A673 (cell line): ENCODE results near the gene DNAJC1. TPM values are rescaled to one million over a fixed set of nuclear protein-coding genes. Genes with fewer than 3 reads are reported as not detected.

Experiments used
- BruUV-seq: library from RNA; stranded (reverse); fragments of 400-500 nt; replicated peaks from 2 replicates; lab custom pipeline; 2021; lab: Mats Ljungman, UMichigan
- CTCF ChIA-PET: fragments of 300-600 bp; sonication (Branson Sonifier 250); formaldehyde crosslinking; loops from one replicate; lab custom pipeline; 2022; ENCODE audit warnings: antibody characterized with exemption; lab: Charles Lee
- POLR2A ChIA-PET: fragments of 300-600 bp; sonication (Branson Sonifier 250); formaldehyde crosslinking; loops from one replicate; lab custom pipeline; 2022; ENCODE audit warnings: antibody characterized with exemption; ENCODE audit not compliant: low non-redundant PET; lab: Charles Lee
- DNase-seq: peaks from one replicate; pipeline ENCODE4 v3.0.0-alpha.2; 2015; ENCODE audit warnings: low spot score
- H3K27ac ChIP-seq: fragments of 200-600 bp; sonication (generic); 2 replicates; pipeline ENCODE4 v1.5.1; 2016; ENCODE audit warnings: mixed run types, low read depth, mild to moderate bottlenecking, mixed read lengths, antibody characterized with exemption, low read length; ENCODE audit not compliant: poor library complexity, severe bottlenecking
- H3K27me3 ChIP-seq: fragments of 200-600 bp; sonication (generic); replicated peaks from 2 replicates; pipeline ENCODE4 v1.6.1; 2017; ENCODE audit warnings: mixed run types, low read depth, mild to moderate bottlenecking, mixed read lengths, antibody characterized with exemption, low read length; ENCODE audit not compliant: insufficient read depth, poor library complexity
- H3K36me3 ChIP-seq: fragments of 200-600 bp; sonication (generic); 2 replicates; pipeline ENCODE4 v1.6.1; 2016; ENCODE audit warnings: mixed run types, mild to moderate bottlenecking, mixed read lengths, antibody characterized with exemption, low read length; ENCODE audit not compliant: insufficient read depth, poor library complexity, severe bottlenecking
- H3K4me1 ChIP-seq: fragments of 200-600 bp; sonication (generic); 2 replicates; pipeline ENCODE4 v1.6.1; 2017; ENCODE audit warnings: mixed run types, mild to moderate bottlenecking, mixed read lengths, antibody characterized with exemption, low read length; ENCODE audit not compliant: insufficient read depth, poor library complexity, severe bottlenecking
- H3K4me3 ChIP-seq: fragments of 200-600 bp; sonication (generic); 2 replicates; pipeline ENCODE4 v1.5.1; 2016; ENCODE audit warnings: low read depth, mixed run types, mild to moderate bottlenecking, mixed read lengths, low read length; ENCODE audit not compliant: poor library complexity, severe bottlenecking
- H3K9me3 ChIP-seq: fragments of 200-600 bp; sonication (generic); 2 replicates; pipeline ENCODE4 v1.6.1; 2016; ENCODE audit warnings: mixed run types, low read depth, mild to moderate bottlenecking, mixed read lengths, antibody characterized with exemption, low read length; ENCODE audit not compliant: poor library complexity, severe bottlenecking
- EZH2 ChIP-seq: fragments of 200-600 bp; sonication (generic); IDR thresholded peaks from 2 replicates; pipeline ENCODE4 v1.6.1; 2017; ENCODE audit warnings: borderline replicate concordance, low read depth, mild to moderate bottlenecking, mixed read lengths, antibody characterized with exemption, low read length; ENCODE audit not compliant: poor library complexity, severe bottlenecking
- intact Hi-C: fragments of 100-400 bp; cut with micrococcal nuclease; formaldehyde crosslinking; loops from one replicate; pipeline ENCODE4 v1.10.0; 2022; ENCODE audit not compliant: unreplicated experiment
- total RNA-seq: library from RNA; stranded (reverse); gene quantifications from 2 replicates; pipeline ENCODE4 v1.2.3, GENCODE V29; 2021
- TF ChIP-seq, protein P1 (sequence below): fragments of 300-800, 200-600 bp; sonication (generic); conservative IDR thresholded peaks from 2 replicates; pipeline ENCODE4 v1.5.1; 2017; ENCODE audit warnings: low read depth, mild to moderate bottlenecking, antibody characterized with exemption, low read length, moderate library complexity, mixed read lengths

Gene DNAJC1
- total RNA-seq, 1 experiment from 2014 or later, result 21.2 TPM

DNA sequence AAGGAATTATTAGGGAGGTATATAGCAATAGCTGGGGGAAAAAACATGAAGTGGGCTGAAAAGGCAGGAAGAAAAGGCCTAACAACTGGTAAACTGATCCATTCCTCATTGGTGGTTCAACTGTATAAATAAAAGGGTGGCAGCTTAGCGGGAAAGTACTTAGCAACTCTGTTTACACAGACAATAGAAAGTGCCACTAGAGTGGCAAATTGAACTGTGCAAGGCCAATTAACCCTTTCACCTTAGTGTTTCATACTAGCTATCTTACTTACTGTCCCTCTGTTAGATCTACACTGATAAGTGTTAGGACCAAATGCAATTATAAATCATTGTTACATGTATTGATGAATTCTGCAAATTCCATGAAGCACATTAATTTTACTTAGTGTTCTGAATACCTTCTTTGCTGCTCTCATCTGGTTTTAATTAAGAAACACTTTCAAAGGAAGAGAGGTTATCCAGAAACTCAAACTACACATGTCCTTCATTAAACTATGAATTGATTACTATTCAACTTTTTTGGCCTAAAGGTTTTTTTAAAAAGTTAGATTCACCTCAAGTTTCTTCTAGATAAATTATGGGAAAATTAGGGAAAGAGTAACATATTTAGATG, 28.0 kb downstream of the DNAJC1 start:
- POLR2A ChIA-PET, result no interaction called here
- H3K4me1 ChIP-seq, result peaks cover 20% of the 10 kb centered on the region
- intact Hi-C loops, result no loop called here
- CTCF ChIA-PET, result no interaction called here
- no TSS peak for BruUV-seq
- peak; percentile 23 for DNase-seq
- no peak overlapping the region for H3K27ac ChIP-seq
- H3K36me3 ChIP-seq, result no peaks in the 10 kb centered on the region
- no peaks in the 10 kb centered on the region for H3K27me3 ChIP-seq
- no peaks in the 10 kb centered on the region for H3K9me3 ChIP-seq
- TF ChIP-seq, protein P1, sequence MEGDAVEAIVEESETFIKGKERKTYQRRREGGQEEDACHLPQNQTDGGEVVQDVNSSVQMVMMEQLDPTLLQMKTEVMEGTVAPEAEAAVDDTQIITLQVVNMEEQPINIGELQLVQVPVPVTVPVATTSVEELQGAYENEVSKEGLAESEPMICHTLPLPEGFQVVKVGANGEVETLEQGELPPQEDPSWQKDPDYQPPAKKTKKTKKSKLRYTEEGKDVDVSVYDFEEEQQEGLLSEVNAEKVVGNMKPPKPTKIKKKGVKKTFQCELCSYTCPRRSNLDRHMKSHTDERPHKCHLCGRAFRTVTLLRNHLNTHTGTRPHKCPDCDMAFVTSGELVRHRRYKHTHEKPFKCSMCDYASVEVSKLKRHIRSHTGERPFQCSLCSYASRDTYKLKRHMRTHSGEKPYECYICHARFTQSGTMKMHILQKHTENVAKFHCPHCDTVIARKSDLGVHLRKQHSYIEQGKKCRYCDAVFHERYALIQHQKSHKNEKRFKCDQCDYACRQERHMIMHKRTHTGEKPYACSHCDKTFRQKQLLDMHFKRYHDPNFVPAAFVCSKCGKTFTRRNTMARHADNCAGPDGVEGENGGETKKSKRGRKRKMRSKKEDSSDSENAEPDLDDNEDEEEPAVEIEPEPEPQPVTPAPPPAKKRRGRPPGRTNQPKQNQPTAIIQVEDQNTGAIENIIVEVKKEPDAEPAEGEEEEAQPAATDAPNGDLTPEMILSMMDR, result no peak
- TF ChIP-seq EZH2, result no peak
- H3K4me3 ChIP-seq, result no peak overlapping the region

DNA sequence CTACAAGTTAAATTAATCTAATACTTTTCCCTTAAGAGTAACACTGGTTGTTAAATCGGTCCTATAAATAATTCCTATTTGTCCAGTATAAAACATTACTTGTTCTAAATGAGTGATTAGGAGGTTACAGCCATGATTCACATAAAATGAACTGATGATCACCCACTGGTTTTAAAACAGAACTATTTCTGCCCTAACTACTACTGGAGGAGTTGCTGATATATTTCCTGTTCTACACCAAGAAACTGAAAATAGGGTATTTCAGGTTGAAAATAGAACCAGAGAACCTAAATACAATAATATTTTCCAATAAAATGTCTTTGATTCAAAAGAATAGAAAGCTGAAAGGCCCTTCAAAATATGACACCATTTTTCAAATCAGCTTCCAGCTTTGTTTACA, 30.9 kb downstream of the DNAJC1 start:
- POLR2A ChIA-PET, result no interaction called here
- intact Hi-C loops, result no loop called here
- no peaks in the 10 kb centered on the region for H3K27me3 ChIP-seq

DNA sequence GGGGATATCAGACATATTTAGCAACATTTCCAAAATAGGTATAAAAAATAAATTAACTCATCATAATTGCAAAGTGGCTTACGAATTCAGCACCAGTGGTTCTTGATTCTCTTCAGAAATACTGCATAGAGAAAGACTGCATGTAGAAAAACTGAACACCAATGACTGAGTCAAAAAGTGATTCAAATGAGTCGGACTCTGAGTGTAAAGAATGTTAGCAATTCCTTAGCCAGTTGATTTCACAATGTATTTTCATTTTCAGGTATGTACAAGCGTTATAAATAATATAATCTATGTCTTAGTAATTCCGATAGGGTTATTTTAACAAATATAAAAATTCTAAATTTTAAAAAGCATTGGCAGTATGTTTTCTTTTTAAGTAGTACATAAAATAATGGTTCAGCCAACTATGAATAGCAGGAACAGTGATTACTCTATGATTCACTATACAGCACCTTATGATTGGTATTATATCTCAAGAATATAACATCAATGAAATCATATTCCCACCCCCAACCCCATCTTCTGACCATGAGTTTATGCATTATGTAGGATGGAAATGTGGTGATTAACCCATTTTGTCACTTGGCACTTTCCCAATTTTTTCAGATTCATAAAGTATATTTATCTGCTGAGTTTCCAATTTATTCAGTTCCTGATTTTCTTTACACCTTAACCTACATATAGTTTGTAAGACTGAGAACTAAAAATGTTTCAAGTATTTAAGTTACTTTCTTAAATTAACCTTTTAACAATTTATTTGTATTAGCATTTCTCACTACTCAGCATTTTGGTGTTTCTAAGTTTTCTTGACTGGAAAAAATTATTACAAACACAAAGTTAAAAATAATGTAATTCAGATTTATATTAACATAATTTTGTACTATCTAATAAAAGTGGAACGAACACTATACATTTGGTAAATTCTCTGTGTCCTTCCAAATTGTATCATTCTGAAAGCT, 33.9 kb downstream of the DNAJC1 start:
- TF ChIP-seq EZH2, result no peak
- TF ChIP-seq, protein P1, result no peak
- peaks cover 6% of the 10 kb centered on the region for H3K9me3 ChIP-seq
- CTCF ChIA-PET, result no interaction called here
- no peaks in the 10 kb centered on the region for H3K4me1 ChIP-seq
- intact Hi-C loops, result no loop called here
- H3K4me3 ChIP-seq, result no peak overlapping the region
- H3K27me3 ChIP-seq, result no peaks in the 10 kb centered on the region
- POLR2A ChIA-PET, result no interaction called here
- no peak overlapping the region for H3K27ac ChIP-seq
- no peak for DNase-seq
- no TSS peak for BruUV-seq
- H3K36me3 ChIP-seq, result no peaks in the 10 kb centered on the region

More for the DNA sequence above, 30.9 kb downstream of the DNAJC1 start:
- H3K4me3 ChIP-seq, result no peak overlapping the region
- no peaks in the 10 kb centered on the region for H3K36me3 ChIP-seq
- DNase-seq, result no peak
- H3K27ac ChIP-seq, result no peak overlapping the region
- CTCF ChIA-PET, result no interaction called here
- H3K4me1 ChIP-seq, result peaks cover 12% of the 10 kb centered on the region
- no TSS peak for BruUV-seq
- TF ChIP-seq, protein P1, result no peak
- TF ChIP-seq EZH2, result no peak
- H3K9me3 ChIP-seq, result no peaks in the 10 kb centered on the region
